GM18519 (cell line): Measurements from ENCODE around the gene TSPAN18.

Experiments used
- ATAC-seq: cut with Tn5 transposase; IDR thresholded peaks from one replicate; pipeline ENCODE4 v1.9.1; 2021; ENCODE audit warnings: mild to moderate bottlenecking, moderate library complexity; ENCODE audit not compliant: unreplicated experiment, low FRiP score

Gene TSPAN18

DNA sequence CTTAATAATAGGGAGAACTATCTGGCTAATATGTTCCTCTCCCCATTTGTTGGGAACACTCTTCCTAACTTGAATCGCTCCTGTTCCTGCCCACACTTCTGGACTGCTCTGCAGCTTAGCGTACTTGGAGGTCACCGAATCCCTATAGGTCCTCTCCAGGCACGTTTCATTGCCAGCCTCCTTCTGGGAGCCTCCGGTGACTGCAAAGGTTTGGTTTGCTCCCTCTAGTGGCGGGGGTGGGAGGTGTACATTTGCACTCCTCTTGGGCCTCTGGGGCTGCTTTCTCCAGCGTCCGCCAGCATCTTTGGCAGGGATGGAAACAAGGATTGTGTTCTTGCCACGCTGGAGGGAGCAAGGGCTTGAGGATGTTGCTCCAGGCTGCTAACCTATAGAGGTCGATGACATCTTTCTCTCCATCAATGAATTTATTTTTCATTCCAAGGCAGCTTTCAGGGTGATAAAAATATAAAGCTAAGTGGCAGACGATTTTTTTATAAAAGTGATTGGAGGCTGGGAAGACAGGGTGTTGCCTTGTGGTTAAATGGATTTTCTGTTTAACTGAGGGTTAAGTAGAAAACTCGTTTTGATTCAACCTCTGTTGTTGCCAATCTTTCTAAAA, 48.7 kb downstream of the TSPAN18 start:
- no peak for ATAC-seq

DNA sequence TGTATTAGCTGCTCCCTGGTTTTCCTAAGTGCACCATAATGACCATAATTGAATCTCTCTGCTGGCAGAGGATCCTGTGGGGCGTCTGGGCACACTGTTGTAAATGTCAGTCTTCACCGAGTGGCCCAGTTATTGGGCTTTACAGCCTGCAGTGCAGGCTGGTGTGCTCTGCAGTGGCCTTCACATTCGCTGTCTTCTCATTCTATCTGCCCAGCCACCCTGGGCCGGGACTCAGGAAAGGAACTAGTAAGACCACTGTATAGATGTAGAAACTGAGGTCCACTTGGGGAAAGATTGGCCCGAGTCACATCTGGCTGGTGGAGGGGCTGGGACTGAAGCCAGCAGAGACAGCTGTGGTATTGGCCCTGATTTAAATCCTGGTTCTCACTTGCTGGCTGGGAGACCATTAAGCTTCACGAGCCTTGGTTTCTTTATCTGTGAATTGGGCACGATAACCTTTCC, 49.3 kb downstream of the TSPAN18 start:
- no peak for ATAC-seq

DNA sequence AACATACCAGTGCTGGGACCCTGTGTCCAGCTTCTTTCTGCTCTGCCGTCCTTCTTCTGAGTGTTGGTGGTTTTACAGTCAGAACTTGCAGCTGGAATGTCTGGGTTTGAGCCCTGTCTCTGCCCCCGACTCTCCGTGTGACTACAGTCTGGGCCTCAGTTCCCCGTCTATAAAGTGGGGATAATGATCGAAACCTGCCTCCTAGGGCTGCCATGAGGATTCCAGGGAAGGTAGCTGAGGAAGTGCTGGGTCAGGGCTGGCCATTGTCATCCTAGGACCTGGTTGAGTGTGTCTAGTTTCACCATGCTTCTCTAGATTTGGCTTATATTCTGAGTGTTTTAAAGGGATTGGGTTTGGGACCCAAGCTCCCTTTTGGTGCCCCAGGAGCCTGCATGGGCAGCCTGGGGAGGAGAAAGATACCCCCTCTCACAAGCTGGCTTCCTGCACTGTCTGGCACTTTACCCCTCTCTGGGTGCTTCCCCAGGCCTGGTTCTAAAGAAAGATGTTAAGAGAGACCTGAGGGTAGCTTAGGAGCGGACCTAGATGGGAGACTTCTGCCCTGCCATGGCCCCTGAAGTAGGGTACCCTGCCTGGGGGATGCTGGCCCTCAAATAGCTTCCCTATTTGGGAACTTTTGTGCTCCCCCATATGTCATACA, 49.9 kb downstream of the TSPAN18 start:
- ATAC-seq, result no peak

DNA sequence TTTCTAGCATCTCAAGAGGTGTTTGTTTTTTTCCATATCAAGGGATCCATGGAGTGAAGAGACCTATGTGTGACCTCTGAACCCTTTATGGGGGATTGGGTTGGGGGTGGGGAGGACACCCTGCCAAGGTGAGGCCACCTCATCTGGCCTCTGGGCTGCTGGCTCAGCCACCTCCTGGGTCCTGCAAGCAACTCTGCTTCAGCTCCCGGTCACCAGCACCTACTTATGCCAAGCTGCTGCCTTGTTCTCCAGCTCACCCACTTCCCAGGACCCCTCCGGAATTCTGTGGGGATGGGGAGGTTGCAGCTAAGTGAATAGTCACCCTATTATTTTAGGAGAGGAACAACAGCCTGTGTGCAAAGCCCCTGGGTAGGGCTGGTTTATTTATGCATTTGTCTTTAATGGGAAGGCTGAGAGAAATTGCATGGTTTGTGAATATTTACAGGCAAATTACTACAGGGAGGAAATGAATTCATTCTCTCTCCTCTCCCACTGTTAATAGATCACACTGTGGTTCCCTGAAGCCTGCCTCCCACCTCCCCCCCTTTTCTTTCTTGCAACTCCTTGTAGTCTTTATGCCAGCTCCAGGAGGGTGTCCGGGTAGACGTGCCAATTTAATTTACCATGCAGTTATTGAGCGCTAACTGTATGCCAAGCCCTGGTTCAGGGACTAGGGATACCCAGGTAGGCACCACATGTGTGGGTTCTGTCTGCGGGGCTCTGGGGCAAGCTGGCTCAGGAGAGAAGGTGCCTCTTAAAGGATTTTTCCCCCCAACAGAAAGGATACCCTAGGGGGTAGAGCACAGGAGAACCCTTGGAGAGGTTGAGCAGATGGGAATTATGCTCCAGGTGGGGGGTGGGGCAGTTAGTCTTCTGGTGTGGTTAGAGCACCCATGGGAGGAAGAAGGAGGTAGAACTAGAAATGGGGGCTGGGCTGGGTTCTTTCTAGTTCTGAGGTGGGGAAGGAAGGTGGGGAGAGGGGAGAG, 50.7 kb downstream of the TSPAN18 start:
- ATAC-seq, result no peak

DNA sequence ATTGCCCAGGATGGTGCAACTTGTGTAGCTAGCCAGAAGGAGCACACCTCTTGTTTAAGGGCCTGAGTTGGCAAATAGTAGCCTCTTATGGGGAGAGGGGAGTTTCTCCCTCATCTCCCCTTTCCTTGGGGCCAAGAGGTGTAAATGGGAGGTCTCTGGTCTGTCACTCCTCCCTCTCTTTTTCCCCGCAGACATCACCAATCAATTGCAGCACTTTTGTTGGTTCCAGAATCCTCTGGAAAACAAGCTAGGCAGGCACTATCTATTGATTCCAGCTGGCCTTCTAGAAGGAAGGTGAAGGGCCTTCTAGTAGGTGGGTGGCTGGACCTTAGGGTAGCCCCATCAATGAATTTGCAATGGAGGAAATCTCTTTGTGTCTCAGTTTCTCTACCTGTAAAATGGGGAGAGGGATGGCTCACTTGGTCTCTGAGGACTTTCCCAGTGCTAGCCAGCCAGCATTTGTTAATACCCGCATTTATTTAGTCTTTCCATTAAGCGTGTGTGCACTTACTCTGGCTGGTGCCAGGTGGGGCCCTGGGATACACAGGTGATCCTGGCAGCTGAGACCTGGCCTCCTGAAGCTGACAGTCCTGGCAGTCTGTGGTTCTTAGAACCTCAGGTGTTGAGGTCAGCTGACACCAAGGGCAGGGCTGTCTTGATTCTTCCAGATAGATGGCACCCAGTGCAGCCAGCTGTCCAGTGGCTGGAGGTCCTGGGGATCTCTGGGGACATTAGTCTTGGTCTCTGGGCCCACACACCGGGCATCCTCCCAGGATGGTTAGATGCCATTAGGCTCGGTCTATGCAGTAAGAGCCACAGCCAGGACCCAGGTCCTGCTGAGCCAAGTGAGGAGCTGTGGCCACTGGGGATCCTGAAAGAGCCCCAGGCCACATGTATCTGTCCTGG, 51.7 kb downstream of the TSPAN18 start:
- no peak for ATAC-seq

DNA sequence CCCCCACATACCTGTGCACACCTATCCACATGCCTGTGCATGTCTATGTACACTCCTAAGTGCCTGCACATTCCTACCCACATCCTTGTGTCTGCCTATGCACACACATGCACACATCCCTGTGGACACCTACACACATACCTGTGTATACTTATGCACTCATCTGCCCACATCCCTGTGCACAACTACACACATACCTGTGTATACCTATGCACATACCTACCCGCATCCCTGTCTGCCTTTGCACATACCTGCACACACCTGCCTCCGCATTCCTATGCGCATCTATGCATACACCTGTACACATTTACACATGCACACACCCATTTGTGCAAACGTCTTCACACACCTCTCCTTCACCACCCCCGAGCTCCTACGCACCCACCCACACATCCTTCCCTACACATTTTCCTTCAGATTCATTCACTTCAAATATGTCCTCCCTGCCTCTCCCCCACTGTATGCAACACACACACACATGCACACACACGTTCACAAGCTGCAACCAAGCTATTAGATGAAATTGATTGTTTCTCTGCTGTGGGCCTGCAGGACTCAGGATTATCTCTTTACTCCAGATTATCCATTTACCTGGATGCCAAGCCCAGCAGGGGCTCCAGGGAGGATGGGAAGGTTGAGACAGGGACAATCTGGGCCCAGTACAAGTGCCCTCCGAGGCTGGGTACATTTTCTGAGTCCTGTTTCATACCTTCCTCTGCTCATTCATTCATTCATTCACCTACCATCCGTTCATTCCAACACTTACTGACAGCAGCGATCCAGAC, 53.2 kb downstream of the TSPAN18 start:
- ATAC-seq, result no peak

DNA sequence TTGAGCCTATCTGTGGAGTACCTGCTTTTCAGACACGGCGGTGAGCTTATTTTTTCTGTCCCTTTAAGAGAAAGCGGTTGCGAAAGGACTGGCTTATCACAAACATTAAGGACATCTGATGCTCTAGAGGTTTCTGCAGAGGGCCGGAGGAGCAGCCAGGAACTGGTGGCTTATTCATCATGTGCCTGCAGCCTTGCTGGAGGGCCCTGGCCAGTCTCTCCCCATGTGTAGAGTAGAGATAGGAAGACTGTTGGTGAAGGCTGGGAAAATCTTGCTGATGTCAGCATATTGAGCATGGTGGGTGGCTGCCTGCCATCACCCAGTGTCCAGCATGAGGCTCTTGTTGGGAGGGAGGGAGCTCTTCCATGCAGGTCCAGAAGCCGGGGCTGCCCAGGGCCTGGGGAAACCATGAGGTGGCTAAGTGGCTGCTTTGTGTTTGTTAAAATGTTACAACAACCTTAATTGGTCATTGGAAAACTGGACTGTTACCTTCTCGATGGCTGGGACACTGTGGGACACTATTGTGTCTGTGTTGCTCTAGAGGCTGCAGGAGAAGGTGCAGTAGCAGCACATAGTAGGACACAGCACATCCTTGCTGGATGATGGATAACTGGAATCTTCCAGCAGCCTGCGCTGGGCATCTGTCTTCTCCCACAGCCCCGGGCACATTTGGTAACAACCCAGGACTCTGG, 54.3 kb downstream of the TSPAN18 start:
- ATAC-seq, result no peak

DNA sequence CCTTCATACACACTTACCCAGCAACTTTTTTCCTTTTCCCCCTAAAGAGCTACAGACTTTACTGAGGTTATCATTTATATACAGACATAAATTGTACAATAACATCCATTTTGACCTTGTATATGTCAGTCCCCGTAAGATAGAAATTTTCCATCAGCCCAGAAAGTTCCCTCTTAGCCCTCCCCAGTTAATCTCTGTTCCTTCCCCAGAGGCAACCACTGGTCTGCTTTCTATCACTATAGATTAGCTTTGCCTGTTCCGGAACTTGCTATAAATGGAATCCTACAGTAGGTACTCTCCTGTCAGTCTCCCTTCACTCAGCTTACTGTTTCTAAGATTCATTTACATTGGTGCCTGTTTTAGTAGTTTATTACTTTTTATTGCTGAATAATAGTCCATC, 54.9 kb downstream of the TSPAN18 start:
- no peak for ATAC-seq

DNA sequence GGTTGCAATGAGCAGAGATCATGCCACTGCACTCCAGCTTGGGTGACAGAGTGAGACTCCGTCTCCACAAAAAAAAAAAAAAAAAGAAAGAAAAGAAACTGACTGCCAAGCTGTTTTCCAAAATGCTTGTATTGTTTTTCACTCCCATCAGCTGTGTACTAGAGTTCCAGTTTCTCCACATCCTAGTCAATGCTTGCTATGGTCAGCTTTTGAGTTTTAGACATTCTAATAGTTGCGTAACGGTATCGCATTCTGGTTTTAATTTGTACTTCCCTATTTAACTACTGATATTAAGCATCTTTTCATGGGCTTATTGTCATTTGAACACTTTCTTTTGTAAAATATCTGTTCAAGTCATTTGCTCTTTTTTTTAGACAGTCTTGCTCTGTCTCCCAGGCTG, 55.7 kb downstream of the TSPAN18 start:
- no peak for ATAC-seq

DNA sequence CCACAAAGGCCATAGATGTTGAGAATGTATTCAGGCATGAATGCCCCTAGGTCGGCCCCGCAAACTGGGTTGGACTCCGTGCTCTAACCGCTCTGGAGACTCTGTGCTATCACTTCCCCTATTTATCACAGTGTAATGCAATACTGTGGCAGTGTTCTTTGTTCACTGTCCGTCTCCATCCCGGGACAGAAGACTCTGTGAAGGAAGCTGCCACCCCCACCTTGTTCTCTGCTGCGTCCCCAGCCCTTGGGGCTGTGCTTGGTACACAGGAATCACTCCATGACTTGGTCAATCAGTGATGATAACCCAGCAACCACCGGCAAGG, 57.6 kb downstream of the TSPAN18 start:
- ATAC-seq, result no peak

DNA sequence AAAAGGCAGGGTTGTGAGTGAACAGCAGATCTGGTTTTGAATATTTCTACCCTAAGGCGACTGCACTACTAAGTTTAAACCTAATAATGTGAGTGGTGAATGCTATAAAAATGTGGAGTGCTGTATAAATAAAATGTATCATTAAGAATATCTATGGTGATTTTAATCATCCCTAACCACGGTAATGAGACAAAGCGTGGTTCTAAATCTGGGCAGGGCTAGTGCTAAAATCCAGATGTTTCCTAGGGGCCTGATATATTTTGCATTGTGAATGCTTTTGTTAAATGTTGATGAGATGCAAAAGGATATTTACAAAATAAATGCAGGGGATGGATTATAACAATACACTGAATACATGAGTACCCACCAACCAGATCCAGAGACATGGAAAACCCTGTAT, 58.1 kb downstream of the TSPAN18 start:
- ATAC-seq, result no peak

DNA sequence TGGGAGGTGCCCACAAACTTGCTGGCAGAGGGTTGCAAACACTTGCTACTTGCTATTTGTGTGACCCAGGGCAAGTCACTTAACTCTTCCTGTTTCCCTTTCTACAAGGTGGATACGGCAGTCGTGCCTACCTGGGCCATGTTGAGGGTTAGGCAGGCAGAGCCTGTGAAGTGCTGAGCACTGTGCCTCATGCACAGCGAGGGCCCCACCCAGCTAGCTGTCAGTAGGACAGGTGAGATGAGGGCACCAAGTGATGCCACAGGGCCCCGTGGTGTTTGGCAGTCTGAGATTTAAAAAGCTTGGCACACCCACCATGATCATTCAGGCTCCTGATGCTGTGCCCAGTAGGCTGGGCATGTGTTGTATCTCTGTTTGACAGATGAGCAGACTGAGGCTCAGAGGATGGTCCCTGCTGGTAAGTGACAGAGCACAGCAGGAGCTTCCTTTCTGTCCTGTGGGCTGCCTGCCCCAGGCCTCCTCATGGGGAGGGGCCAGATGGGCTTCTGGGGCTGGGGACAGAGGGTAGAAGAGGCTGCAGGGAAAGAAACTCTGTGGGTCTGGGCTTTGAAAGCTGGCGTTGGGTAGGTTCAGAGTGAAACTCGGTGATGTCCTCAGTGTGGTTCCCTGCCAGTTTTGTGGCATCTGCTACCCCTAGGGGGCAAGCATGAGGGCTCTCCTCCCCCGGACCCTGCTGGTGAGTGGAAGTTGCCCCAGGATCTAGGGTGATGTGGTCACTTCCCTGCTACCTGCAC, 59.3 kb downstream of the TSPAN18 start:
- ATAC-seq, result no peak

DNA sequence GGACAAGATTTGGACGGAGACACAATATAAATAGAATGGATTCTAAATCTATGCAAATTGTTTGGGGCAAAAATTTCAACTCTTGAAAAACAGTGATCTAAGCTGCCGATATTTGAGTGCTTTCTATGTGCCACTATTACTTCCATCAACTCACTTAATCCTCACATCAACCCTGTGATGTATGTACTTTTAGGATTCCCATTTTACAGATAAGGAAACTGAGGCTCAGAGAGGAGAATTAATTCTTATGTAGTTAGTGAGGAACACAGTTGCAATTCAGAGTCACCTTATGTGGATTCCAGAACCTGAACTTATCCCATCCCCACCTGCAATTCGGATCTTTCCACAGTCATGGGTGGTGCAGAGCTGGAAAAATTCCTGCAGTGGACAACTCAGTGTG, 60.3 kb downstream of the TSPAN18 start:
- ATAC-seq, result no peak

DNA sequence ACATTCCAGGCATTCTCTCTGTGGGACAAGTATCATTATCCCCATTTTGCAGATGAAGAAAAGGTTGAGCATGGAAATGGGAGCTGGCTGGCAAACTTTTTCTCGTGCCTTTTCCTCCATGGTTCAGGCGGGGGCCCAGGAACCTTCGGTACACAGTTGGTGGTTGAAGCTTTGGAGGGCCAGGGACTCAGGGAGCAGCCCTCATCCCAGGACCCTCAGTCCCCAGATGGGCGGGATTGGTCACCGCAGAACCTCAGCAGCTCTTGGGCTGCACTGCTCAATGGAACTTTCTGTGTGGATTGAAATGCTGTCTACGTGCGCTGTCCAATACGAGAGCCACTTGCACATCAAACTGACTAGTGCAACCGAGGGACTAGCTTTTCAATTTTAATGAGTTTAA, 61.2 kb downstream of the TSPAN18 start:
- no peak for ATAC-seq

DNA sequence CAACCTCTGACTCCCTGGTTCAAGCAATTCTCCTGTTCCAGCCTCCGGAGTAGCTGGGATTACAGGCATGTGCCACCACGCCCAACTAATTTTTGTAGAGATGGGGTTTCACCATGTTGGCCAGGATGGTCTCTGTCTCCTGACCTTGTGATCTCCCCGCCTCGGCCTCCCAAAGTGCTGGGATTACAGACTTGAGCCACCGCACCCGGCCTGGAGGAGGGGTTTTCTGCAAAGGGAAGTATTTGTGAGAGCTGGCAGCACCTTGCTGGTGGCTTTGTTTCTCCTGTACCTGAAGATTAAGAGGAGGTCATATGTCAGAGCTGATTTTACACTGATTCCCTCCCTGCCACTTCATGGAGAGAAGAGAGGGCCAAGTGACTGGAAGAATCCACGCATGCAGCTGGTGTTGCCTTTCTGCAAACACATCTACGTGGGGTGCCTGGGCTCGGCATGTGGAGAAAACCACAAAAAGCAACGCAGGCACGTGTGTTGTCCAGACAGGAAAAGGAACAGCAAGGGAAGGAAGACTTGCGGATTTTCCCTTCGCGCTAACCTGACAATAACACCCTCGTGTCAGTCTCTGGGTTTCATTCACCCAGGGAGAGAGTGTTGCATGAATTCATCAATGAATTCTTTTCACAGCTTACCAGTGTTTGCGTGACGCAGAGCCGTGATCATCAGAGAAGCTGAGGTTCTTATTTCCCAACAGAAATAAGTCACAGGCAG, 61.9 kb downstream of the TSPAN18 start:
- ATAC-seq, result no peak

DNA sequence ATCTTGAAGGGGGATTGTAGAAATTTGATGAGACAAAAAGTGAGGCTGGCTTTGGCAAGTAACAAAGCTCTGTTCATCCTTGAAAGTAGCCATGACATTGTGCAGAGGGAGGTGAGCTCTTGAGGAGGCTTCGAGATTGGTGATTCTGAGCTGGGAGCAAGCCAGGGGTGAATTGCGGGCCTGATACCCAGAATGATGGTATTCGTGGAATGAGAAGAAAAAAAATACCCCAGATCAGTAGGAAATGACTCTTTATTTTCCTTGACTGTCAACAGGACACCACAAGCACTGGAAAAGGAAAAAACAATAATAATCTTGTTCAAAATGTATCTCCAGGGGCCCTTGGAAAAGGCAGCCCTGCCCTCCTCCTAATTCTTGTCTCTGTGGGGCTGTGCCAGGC, 62.7 kb downstream of the TSPAN18 start:
- no peak for ATAC-seq

DNA sequence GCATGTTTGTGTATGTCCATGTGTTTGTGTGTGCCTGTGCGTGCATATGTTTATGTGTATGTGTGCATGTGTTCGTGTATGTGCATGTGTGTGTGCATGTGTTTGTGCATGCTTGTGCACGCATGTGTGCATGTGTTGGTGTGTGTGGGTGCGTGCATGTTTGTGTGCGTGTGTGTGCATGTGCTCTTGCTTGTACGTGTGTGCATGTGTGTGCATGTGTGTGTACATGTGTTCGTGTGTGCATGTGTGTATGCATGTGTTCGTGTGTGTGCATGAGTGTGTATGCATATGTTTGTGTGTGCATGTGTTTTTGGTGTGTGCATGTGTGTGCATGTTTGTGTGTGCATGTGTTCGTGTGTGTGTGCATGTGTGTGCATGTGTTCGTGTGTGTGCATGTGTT, 63.4 kb downstream of the TSPAN18 start:
- no peak for ATAC-seq
